SU-DHL-6 (cell line): ENCODE measurements around the gene KCNA10.

Experiments used
- H2AFZ ChIP-seq: fragments of 200-600 bp; sonication (generic); 2 replicates; pipeline ENCODE4 v1.6.1; 2014; ENCODE audit warnings: low read depth, mild to moderate bottlenecking, moderate library complexity, mixed read lengths, antibody characterized with exemption, low read length; ENCODE audit not compliant: severe bottlenecking
- H3F3A ChIP-seq: fragments of 200-600 bp; shearing (Covaris generic); 2 replicates; pipeline ENCODE4 v1.6.0; 2016; ENCODE audit warnings: antibody characterized with exemption, mild to moderate bottlenecking; ENCODE audit not compliant: insufficient read depth
- H3K27ac ChIP-seq: fragments of 200-600 bp; sonication (generic); 2 replicates; pipeline ENCODE4 v1.5.1; 2016; ENCODE audit warnings: low read depth, mild to moderate bottlenecking, low read length, moderate library complexity, mixed read lengths
- H3K27me3 ChIP-seq: fragments of 200-600 bp; sonication (generic), shearing (Covaris generic); 2 replicates; pipeline ENCODE4 v1.6.0; 2014; ENCODE audit warnings: mild to moderate bottlenecking, low read length
- H3K36me3 ChIP-seq: fragments of 200-600 bp; sonication (generic); 2 replicates; pipeline ENCODE4 v1.6.1; 2014; ENCODE audit warnings: mild to moderate bottlenecking, low read length, mixed read lengths
- H3K4me2 ChIP-seq: fragments of 300-600, 200-600 bp; shearing (Covaris generic), sonication (generic); 2 replicates; pipeline ENCODE4 v1.6.0; 2014; ENCODE audit warnings: low read length, low read depth, mild to moderate bottlenecking; ENCODE audit not compliant: poor library complexity, severe bottlenecking
- H3K4me3 ChIP-seq: fragments of 200-600 bp; sonication (generic); 2 replicates; pipeline ENCODE4 v1.5.1; 2014; ENCODE audit warnings: antibody characterized with exemption, low read length, mild to moderate bottlenecking, mixed read lengths; ENCODE audit not compliant: insufficient read depth, poor library complexity, severe bottlenecking
- H3K79me2 ChIP-seq: fragments of 200-600 bp; sonication (generic); 2 replicates; pipeline ENCODE4 v1.6.1; 2014; ENCODE audit warnings: mild to moderate bottlenecking, low read length, moderate library complexity; ENCODE audit not compliant: insufficient read depth
- H3K9ac ChIP-seq: fragments of 200-600 bp; sonication (generic); 2 replicates; pipeline ENCODE4 v1.7.0; 2014; ENCODE audit warnings: mild to moderate bottlenecking, low read length
- H3K9me2 ChIP-seq: fragments of 200-600 bp; sonication (generic); replicated peaks from 2 replicates; pipeline ENCODE4 v1.6.1; 2014; ENCODE audit warnings: low read length; ENCODE audit not compliant: insufficient read depth
- H3K9me3 ChIP-seq: fragments of 200-600 bp; sonication (generic); 2 replicates; pipeline ENCODE4 v1.6.1; 2014; ENCODE audit warnings: low read length, mixed read lengths; ENCODE audit not compliant: insufficient read depth
- H4K20me1 ChIP-seq: fragments of 200-600 bp; sonication (generic); 2 replicates; pipeline ENCODE4 v1.6.1; 2014; ENCODE audit warnings: low read depth, mild to moderate bottlenecking, antibody characterized with exemption, low read length, moderate library complexity, mixed read lengths
- CTCF ChIP-seq: fragments of 200-600 bp; sonication (generic); IDR thresholded peaks from one replicate; pipeline ENCODE4 v1.5.1; 2017; ENCODE audit warnings: antibody characterized with exemption, mild to moderate bottlenecking, low read length, moderate library complexity; ENCODE audit not compliant: insufficient read depth, poor library complexity, severe bottlenecking
- EZH2phosphoT487 ChIP-seq: fragments of 200-600 bp; sonication (generic), shearing (Covaris generic); conservative IDR thresholded peaks from 2 replicates; pipeline ENCODE4 v1.6.1; 2018; ENCODE audit warnings: mild to moderate bottlenecking, antibody characterized with exemption, low read length, moderate library complexity, mixed read lengths

The KCNA10 gene

DNA sequence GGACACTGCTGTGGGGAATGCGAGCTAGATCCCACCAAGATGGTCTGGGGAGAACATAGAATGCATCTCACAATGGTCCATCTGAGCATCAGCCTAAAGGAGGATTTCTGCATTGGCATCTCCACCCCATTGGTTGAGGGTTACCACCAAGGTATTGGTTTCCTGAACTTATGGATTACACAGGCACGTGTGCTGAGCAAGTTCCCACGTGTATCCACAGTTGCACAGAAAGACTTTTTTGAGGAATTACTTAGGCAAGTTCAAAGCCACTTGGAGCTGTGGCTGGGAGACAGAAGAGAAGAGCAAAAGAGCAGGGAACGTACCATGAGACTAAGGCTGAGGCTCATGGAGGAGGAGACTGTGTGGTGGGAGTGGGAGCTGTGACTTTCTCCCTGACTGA, 44.1 kb upstream of the KCNA10 start:
- no peak overlapping the region for H3K4me3 ChIP-seq
- no peaks in the 10 kb centered on the region for H3K27me3 ChIP-seq
- no peak overlapping the region for H3K27ac ChIP-seq
- TF ChIP-seq CTCF: no peak
- TF ChIP-seq EZH2phosphoT487: no peak
- H3F3A ChIP-seq: no peaks in the 10 kb centered on the region
- H3K36me3 ChIP-seq: no peaks in the 10 kb centered on the region
- no peak overlapping the region for H2AFZ ChIP-seq
- no peaks in the 10 kb centered on the region for H3K9me3 ChIP-seq
- no peak overlapping the region for H3K4me2 ChIP-seq
- H3K79me2 ChIP-seq: no peaks in the 10 kb centered on the region
- no peaks in the 10 kb centered on the region for H4K20me1 ChIP-seq
- no peaks in the 10 kb centered on the region for H3K9me2 ChIP-seq
- H3K9ac ChIP-seq: no peak overlapping the region

- H3K9me3 ChIP-seq: no peaks in the 10 kb centered on the region
- H3K4me2 ChIP-seq: no peak overlapping the region
- no peaks in the 10 kb centered on the region for H3K79me2 ChIP-seq
- no peaks in the 10 kb centered on the region for H3F3A ChIP-seq
- TF ChIP-seq EZH2phosphoT487 (no peak), CTCF (no peak)
- no peak overlapping the region for H3K4me3 ChIP-seq
- H4K20me1 ChIP-seq: no peaks in the 10 kb centered on the region
- no peaks in the 10 kb centered on the region for H3K27me3 ChIP-seq
- H3K27ac ChIP-seq: no peak overlapping the region
- no peak overlapping the region for H3K9ac ChIP-seq
- no peaks in the 10 kb centered on the region for H3K9me2 ChIP-seq
- no peak overlapping the region for H2AFZ ChIP-seq
- H3K36me3 ChIP-seq: no peaks in the 10 kb centered on the region
Measured at GRCh38 chr1:110561596-110561995, 42.6 kb upstream of the KCNA10 start.

- H3K27ac ChIP-seq: no peak overlapping the region
- H3K9ac ChIP-seq: no peak overlapping the region
- H3K27me3 ChIP-seq: no peaks in the 10 kb centered on the region
- H3K9me2 ChIP-seq: no peaks in the 10 kb centered on the region
- H3K4me2 ChIP-seq: no peak overlapping the region
- H2AFZ ChIP-seq: no peak overlapping the region
- no peak overlapping the region for H3K4me3 ChIP-seq
- H3K36me3 ChIP-seq: no peaks in the 10 kb centered on the region
- H3K79me2 ChIP-seq: no peaks in the 10 kb centered on the region
- no peak for TF ChIP-seq EZH2phosphoT487
- no peak for TF ChIP-seq CTCF
- no peaks in the 10 kb centered on the region for H4K20me1 ChIP-seq
- no peaks in the 10 kb centered on the region for H3F3A ChIP-seq
- H3K9me3 ChIP-seq: no peaks in the 10 kb centered on the region
Measured at GRCh38 chr1:110559157-110559556, 40.2 kb upstream of the KCNA10 start.

DNA sequence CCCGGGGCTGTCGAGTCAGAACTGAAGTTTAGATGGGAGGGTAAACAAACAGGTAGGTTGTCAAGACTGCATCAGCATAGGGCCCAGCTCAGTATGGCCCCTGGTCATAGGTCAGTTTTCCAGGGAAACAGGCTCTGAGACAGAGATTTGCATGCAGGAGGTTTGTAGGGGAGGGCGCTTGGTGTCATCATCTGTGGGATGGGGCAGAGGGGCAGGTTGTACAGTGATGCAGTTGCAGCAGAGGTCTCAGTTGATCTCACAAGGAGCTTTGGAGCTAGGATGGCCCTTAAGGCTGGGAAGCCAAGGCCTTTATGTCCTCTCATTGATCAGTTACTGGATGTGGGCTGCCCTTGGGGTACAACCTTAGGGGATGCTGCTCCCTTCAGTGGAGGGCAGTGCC, 38.5 kb upstream of the KCNA10 start:
- H4K20me1 ChIP-seq: no peaks in the 10 kb centered on the region
- no peak for TF ChIP-seq CTCF
- TF ChIP-seq EZH2phosphoT487: no peak
- no peak overlapping the region for H3K27ac ChIP-seq
- no peaks in the 10 kb centered on the region for H3K9me3 ChIP-seq
- H3K9ac ChIP-seq: no peak overlapping the region
- H3K9me2 ChIP-seq: no peaks in the 10 kb centered on the region
- H3F3A ChIP-seq: no peaks in the 10 kb centered on the region
- H3K27me3 ChIP-seq: no peaks in the 10 kb centered on the region
- no peak overlapping the region for H3K4me2 ChIP-seq
- H3K36me3 ChIP-seq: no peaks in the 10 kb centered on the region
- H2AFZ ChIP-seq: no peak overlapping the region
- no peaks in the 10 kb centered on the region for H3K79me2 ChIP-seq
- no peak overlapping the region for H3K4me3 ChIP-seq
